Neural cell (in vitro differentiated cells): ENCODE results near the gene GUCY2C. TPM values are rescaled to one million over a fixed set of nuclear protein-coding genes. Genes with fewer than 3 reads are reported as not detected.

Source experiments
- H2AFZ ChIP-seq: fragments of 200-600, 300-800 bp; sonication (generic), shearing (Covaris generic); 2 replicates; pipeline ENCODE4 v1.6.0; 2014; ENCODE audit warnings: low read depth, mild to moderate bottlenecking, antibody characterized with exemption, low read length, moderate library complexity
- H3F3A ChIP-seq: fragments of 200-600 bp; shearing (Covaris generic); 2 replicates; pipeline ENCODE4 v1.6.1; 2016; ENCODE audit warnings: mild to moderate bottlenecking, moderate library complexity, mixed read lengths, antibody characterized with exemption, low read length; ENCODE audit not compliant: insufficient read depth, poor library complexity, severe bottlenecking
- H3K27ac ChIP-seq: fragments of 200-600, 300-800 bp; sonication (generic), shearing (Covaris generic); 2 replicates; pipeline ENCODE4 v1.5.1; 2014; ENCODE audit warnings: mild to moderate bottlenecking, low read length, moderate library complexity
- H3K27me3 ChIP-seq: fragments of 300-800, 200-600 bp; sonication (generic), shearing (Covaris generic); 2 replicates; pipeline ENCODE4 v1.6.0; 2014; ENCODE audit warnings: mild to moderate bottlenecking, low read depth, low read length, moderate library complexity; ENCODE audit not compliant: insufficient read depth
- H3K36me3 ChIP-seq: fragments of 300-800, 200-600 bp; sonication (generic), shearing (Covaris generic); 2 replicates; pipeline ENCODE4 v1.5.1; 2014; ENCODE audit warnings: mild to moderate bottlenecking, antibody characterized with exemption, low read length, moderate library complexity; ENCODE audit not compliant: insufficient read depth
- H3K4me2 ChIP-seq: fragments of 300-800, 200-600 bp; sonication (generic), shearing (Covaris generic); 2 replicates; pipeline ENCODE4 v1.6.0; 2014; ENCODE audit warnings: mild to moderate bottlenecking, low read length
- H3K4me3 ChIP-seq: fragments of 300-800, 200-600 bp; sonication (generic), shearing (Covaris generic); 2 replicates; pipeline ENCODE4 v1.5.1; 2014; ENCODE audit warnings: mild to moderate bottlenecking, low read length, moderate library complexity
- H3K79me2 ChIP-seq: fragments of 200-600 bp; shearing (Covaris generic); replicated peaks from 2 replicates; pipeline ENCODE4 v1.6.0; 2014; ENCODE audit warnings: mild to moderate bottlenecking, low read length, moderate library complexity; ENCODE audit not compliant: insufficient read depth
- H3K9ac ChIP-seq: fragments of 300-800, 200-600 bp; sonication (generic), shearing (Covaris generic); 2 replicates; pipeline ENCODE4 v1.6.1; 2016; ENCODE audit warnings: mild to moderate bottlenecking, low read length, mixed read lengths
- H3K9me2 ChIP-seq: fragments of 200-600 bp; shearing (Covaris generic); 2 replicates; pipeline ENCODE4 v1.6.1; 2016; ENCODE audit warnings: mild to moderate bottlenecking, low read length, mixed read lengths; ENCODE audit not compliant: insufficient read depth
- H3K9me3 ChIP-seq: fragments of 200-600, 300-800 bp; sonication (generic), shearing (Covaris generic); 2 replicates; pipeline ENCODE4 v1.6.1; 2016; ENCODE audit warnings: mild to moderate bottlenecking, mixed run types, low read length, moderate library complexity, mixed read lengths
- H4K20me1 ChIP-seq: fragments of 200-600 bp; shearing (Covaris generic); 2 replicates; pipeline ENCODE4 v1.6.1; 2016; ENCODE audit warnings: mild to moderate bottlenecking, mixed run types; ENCODE audit not compliant: insufficient read depth
- CTCF ChIP-seq: fragments of 450-650 bp; IDR thresholded peaks from 2 replicates; pipeline ENCODE4 v1.5.1; 2014; ENCODE audit warnings: antibody characterized with exemption, mild to moderate bottlenecking, moderate library complexity; ENCODE audit not compliant: poor library complexity, severe bottlenecking
- EP300 ChIP-seq: fragments of 450-650 bp; conservative IDR thresholded peaks from 2 replicates; pipeline ENCODE4 v1.6.1; 2014; ENCODE audit warnings: antibody characterized with exemption, mild to moderate bottlenecking, moderate library complexity; ENCODE audit not compliant: poor library complexity, severe bottlenecking
- EZH2 ChIP-seq: fragments of 200-600, 300-800 bp; shearing (Covaris generic), sonication (generic); IDR thresholded peaks from 2 replicates; pipeline ENCODE4 v1.6.1; 2014; ENCODE audit warnings: antibody characterized with exemption, low read length, borderline replicate concordance, mild to moderate bottlenecking; ENCODE audit not compliant: insufficient read depth, poor library complexity, severe bottlenecking
- MXI1 ChIP-seq: fragments of 450-650 bp; conservative IDR thresholded peaks from 2 replicates; pipeline ENCODE4 v1.6.1; 2014; ENCODE audit warnings: antibody characterized with exemption, mild to moderate bottlenecking; ENCODE audit not compliant: poor library complexity, severe bottlenecking
- POLR2AphosphoS5 ChIP-seq: IDR thresholded peaks from 2 replicates; pipeline ENCODE4 v1.6.1; 2012
- RAD21 ChIP-seq: fragments of 450-650 bp; conservative IDR thresholded peaks from 2 replicates; pipeline ENCODE4 v1.6.1; 2014; ENCODE audit warnings: antibody characterized with exemption, mild to moderate bottlenecking, moderate library complexity
- SMC3 ChIP-seq: fragments of 450-650 bp; conservative IDR thresholded peaks from 2 replicates; pipeline ENCODE4 v1.6.1; 2014; ENCODE audit warnings: antibody characterized with exemption, mild to moderate bottlenecking, moderate library complexity; ENCODE audit not compliant: poor library complexity
- TAF1 ChIP-seq: IDR thresholded peaks from 2 replicates; pipeline ENCODE4 v1.6.1; 2012; ENCODE audit warnings: low read depth
- polyA plus RNA-seq: library from polyadenylated mRNA; depleted of rRNA; stranded (reverse); fragments of >200 nt; gene quantifications from 2 replicates; pipeline ENCODE4 v1.2.3, GENCODE V29; 2014
- TF ChIP-seq, protein P1 (sequence below): IDR thresholded peaks from 2 replicates; pipeline ENCODE4 v1.6.1; 2012; ENCODE audit warnings: borderline replicate concordance

The GUCY2C gene
- polyA plus RNA-seq, 1 donor from 2014 or later, result not detected

DNA sequence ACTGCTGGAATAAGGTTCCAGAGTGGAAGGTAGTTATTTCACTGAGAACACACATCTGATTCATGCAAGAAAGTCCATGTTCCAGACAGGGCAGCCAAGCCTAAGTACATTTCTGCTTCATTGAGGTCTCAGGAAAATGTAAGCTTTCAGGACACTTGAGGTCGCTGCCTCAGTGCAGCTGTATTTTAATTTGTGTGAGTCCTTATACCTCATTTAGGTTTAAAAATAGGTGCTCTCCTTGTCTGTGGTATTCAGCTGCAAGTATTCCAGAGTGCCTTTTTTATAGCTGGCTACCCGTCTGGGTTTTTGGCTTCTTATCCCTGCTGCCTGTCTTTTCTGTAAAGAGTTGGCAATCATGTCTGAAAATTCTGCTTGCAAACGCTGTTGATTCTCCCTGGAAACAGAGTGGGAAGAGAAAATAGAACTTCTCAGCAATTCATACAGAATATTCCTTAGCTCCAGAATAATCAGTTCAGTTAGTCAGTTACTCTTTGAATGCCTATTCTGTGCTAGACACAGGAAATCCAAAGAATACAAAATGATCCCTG, 83.4 kb downstream of the GUCY2C start:
- Histone ChIP-seq H3K27ac (no peak overlapping the region), H3K9ac (no peak overlapping the region), H3K4me2 (no peak overlapping the region), H3K79me2 (no peaks in the 10 kb centered on the region), H3K4me3 (no peak overlapping the region), H3K27me3 (no peaks in the 10 kb centered on the region), H3K9me2 (no peaks in the 10 kb centered on the region), H3K36me3 (no peaks in the 10 kb centered on the region), H3K9me3 (peaks cover under 1% of the 10 kb centered on the region), H4K20me1 (no peaks in the 10 kb centered on the region), H3F3A (no peaks in the 10 kb centered on the region), H2AFZ (no peak overlapping the region)
- TF ChIP-seq TAF1 (no peak), POLR2AphosphoS5 (no peak), EP300 (no peak), MXI1 (no peak), SMC3 (no peak), CTCF (no peak), RAD21 (no peak), EZH2 (no peak)
- TF ChIP-seq, protein P1, sequence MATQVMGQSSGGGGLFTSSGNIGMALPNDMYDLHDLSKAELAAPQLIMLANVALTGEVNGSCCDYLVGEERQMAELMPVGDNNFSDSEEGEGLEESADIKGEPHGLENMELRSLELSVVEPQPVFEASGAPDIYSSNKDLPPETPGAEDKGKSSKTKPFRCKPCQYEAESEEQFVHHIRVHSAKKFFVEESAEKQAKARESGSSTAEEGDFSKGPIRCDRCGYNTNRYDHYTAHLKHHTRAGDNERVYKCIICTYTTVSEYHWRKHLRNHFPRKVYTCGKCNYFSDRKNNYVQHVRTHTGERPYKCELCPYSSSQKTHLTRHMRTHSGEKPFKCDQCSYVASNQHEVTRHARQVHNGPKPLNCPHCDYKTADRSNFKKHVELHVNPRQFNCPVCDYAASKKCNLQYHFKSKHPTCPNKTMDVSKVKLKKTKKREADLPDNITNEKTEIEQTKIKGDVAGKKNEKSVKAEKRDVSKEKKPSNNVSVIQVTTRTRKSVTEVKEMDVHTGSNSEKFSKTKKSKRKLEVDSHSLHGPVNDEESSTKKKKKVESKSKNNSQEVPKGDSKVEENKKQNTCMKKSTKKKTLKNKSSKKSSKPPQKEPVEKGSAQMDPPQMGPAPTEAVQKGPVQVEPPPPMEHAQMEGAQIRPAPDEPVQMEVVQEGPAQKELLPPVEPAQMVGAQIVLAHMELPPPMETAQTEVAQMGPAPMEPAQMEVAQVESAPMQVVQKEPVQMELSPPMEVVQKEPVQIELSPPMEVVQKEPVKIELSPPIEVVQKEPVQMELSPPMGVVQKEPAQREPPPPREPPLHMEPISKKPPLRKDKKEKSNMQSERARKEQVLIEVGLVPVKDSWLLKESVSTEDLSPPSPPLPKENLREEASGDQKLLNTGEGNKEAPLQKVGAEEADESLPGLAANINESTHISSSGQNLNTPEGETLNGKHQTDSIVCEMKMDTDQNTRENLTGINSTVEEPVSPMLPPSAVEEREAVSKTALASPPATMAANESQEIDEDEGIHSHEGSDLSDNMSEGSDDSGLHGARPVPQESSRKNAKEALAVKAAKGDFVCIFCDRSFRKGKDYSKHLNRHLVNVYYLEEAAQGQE, result no peak

DNA sequence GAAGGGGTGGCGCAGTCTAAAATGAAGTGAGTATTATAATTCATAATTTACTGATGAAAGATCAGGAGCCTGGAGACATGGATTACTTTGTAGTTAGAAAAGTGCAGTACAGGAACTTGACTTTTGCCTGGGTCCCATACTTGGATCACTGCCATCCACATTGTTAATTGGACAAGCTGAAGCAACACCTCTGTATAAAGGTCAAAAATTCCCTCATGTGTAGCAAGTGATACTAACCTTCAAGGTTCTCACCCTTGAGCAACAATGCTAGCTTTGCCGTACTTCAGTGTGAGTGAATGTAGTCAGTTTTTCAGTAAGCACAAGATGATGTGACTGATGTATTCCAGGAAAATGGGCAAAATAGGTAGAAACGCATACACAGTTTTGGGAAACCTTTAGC, 84.1 kb downstream of the GUCY2C start:
- Histone ChIP-seq H3K27me3 (no peaks in the 10 kb centered on the region), H3K9me2 (no peaks in the 10 kb centered on the region), H3K36me3 (no peaks in the 10 kb centered on the region), H3K79me2 (no peaks in the 10 kb centered on the region), H3K9ac (no peak overlapping the region), H3K27ac (no peak overlapping the region), H3K4me3 (no peak overlapping the region), H3K4me2 (no peak overlapping the region), H3K9me3 (peaks cover 5% of the 10 kb centered on the region), H2AFZ (no peak overlapping the region), H3F3A (no peaks in the 10 kb centered on the region), H4K20me1 (no peaks in the 10 kb centered on the region)
- no peak for TF ChIP-seq CTCF
- TF ChIP-seq, protein P1, result no peak
- TF ChIP-seq SMC3, result no peak
- TF ChIP-seq TAF1, result no peak
- no peak for TF ChIP-seq POLR2AphosphoS5
- no peak for TF ChIP-seq MXI1
